ENCODE data around the gene KCNJ6.
"Not testable (repeated sequence)": the region's sequence is repeated elsewhere in the genome, so short reads cannot be mapped to it uniquely, and the experiment has no call there.

GRCh38 chr21:37920302-37920701, 4.0 kb upstream of the KCNJ6 start:
- not testable (repeated sequence) for TF ChIP-seq CTCF (IDR thresholded peaks at IDR 0.05; ENCODE audit: insufficient read depth, low read depth, low read length); EZH2 (IDR thresholded peaks at IDR 0.05; ENCODE audit: insufficient read depth, low read length)

Measured in astrocyte (in vitro differentiated cells and primary cell).